Stomach smooth muscle (tissue), 2 donors: ENCODE data around the gene ZNF689.
"Not testable (repeated sequence)": the region's sequence is repeated elsewhere in the genome, so short reads cannot be mapped to it uniquely, and the experiment has no call there.

Experiments used
- H3K27ac ChIP-seq: one replicate; pipeline ENCODE4 v1.7.0; 2013; ENCODE audit warnings: mild to moderate bottlenecking, low read length, inconsistent platforms
- H3K27me3 ChIP-seq, 2 donors: one replicate each; pipeline ENCODE4 v1.7.0; 2013; ENCODE audit warnings: low read length in 2 of 2; ENCODE audit not compliant: insufficient read depth in 2 of 2, control insufficient read depth in 1 of 2
- H3K36me3 ChIP-seq, 2 donors: one replicate each; pipeline ENCODE4 v1.7.0; 2013; ENCODE audit warnings: low read length in 2 of 2; ENCODE audit not compliant: control insufficient read depth in 2 of 2, insufficient read depth in 2 of 2
- H3K4me1 ChIP-seq: one replicate; pipeline ENCODE4 v1.7.0; 2013; ENCODE audit warnings: low read length; ENCODE audit not compliant: control insufficient read depth, insufficient read depth
- H3K4me3 ChIP-seq, 2 donors: one replicate each; pipeline ENCODE4 v1.7.0; 2013; ENCODE audit warnings: low read length in 2 of 2
- H3K9ac ChIP-seq, 2 donors: one replicate each; pipeline ENCODE4 v1.7.0; 2013; ENCODE audit warnings: low read length in 2 of 2, mild to moderate bottlenecking in 1 of 2
- H3K9me3 ChIP-seq, 2 donors: one replicate each; pipeline ENCODE4 v1.7.0; 2013; ENCODE audit warnings: low read length in 2 of 2; ENCODE audit not compliant: control insufficient read depth in 2 of 2
- donor health status: healthy.
- donor health status: Pancreatic carcinoma.

ZNF689 gene

GRCh38 chr16:30592871-30593270 lies 17.3 kb downstream of the ZNF689 start:
- Histone ChIP-seq H3K4me1 (no peaks in the 10 kb centered on the region), H3K27me3 (no peaks in the 10 kb centered on the region), H3K9me3 (no peaks in the 10 kb centered on the region), H3K4me3 (no peak overlapping the region), H3K9ac (no peak overlapping the region), H3K36me3 (no peaks in the 10 kb centered on the region), H3K27ac (no peak overlapping the region)

- not testable (repeated sequence) for H3K9ac ChIP-seq, H3K27me3 ChIP-seq, H3K4me3 ChIP-seq, H3K4me1 ChIP-seq, H3K9me3 ChIP-seq, H3K36me3 ChIP-seq, H3K27ac ChIP-seq
Observed at GRCh38 chr16:30590869-30591268, 19.3 kb downstream of the ZNF689 start.

- not testable (repeated sequence) for H3K9me3 ChIP-seq, H3K4me3 ChIP-seq, H3K36me3 ChIP-seq, H3K9ac ChIP-seq, H3K27ac ChIP-seq, H3K27me3 ChIP-seq, H3K4me1 ChIP-seq
Observed at GRCh38 chr16:30589582-30589981, 20.6 kb downstream of the ZNF689 start.

- Histone ChIP-seq H3K4me1 (peaks cover 11% of the 10 kb centered on the region), H3K9me3 (no peaks in the 10 kb centered on the region), H3K9ac (no peak overlapping the region), H3K27me3 (no peaks in the 10 kb centered on the region), H3K27ac (no peak overlapping the region), H3K4me3 (no peak overlapping the region), H3K36me3 (no peaks in the 10 kb centered on the region)
Observed at GRCh38 chr16:30588651-30589050, 21.5 kb downstream of the ZNF689 start.

GRCh38 chr16:30585400-30586191 lies 24.6 kb downstream of the ZNF689 start, which contains the start of gene ZNF785:
TSS of gene ZNF785 (minus strand) at chr16:30585697. CDS start at chr16:30585611, 86 bp downstream.
- Histone ChIP-seq H3K4me1 (peaks cover 13% of the 10 kb centered on the region), H3K36me3 (peaks cover 14% of the 10 kb centered on the region in 2 donors), H3K4me3 (peak within 1 kb of the TSS; percentile 59 to 89), H3K27ac (peak within 1 kb of the TSS; percentile 86), H3K9ac (peak within 1 kb of the TSS; percentile 92), H3K9me3 (no peaks in the 10 kb centered on the region), H3K27me3 (no peaks in the 10 kb centered on the region)

GRCh38 chr16:30585022-30585399 lies 25.2 kb downstream of the ZNF689 start:
- H3K4me3 ChIP-seq, result peak overlapping the region; percentile 59 to 89
- H3K27ac ChIP-seq, result peak overlapping the region; percentile 86
- peaks cover 13% of the 10 kb centered on the region for H3K4me1 ChIP-seq
- no peaks in the 10 kb centered on the region for H3K9me3 ChIP-seq
- H3K36me3 ChIP-seq, result peaks cover 14% of the 10 kb centered on the region in 2 donors
- H3K9ac ChIP-seq, result peak overlapping the region; percentile 92
- H3K27me3 ChIP-seq, result no peaks in the 10 kb centered on the region

- H3K4me1 ChIP-seq, result peaks cover 13% of the 10 kb centered on the region
Observed at GRCh38 chr16:30582611-30583340, 27.4 kb downstream of the ZNF689 start.

GRCh38 chr16:30581457-30581856 lies 28.7 kb downstream of the ZNF689 start:
- H3K4me3 ChIP-seq, result no peak overlapping the region
- peaks cover 13% of the 10 kb centered on the region for H3K4me1 ChIP-seq
- H3K9ac ChIP-seq, result no peak overlapping the region
- H3K27me3 ChIP-seq, result no peaks in the 10 kb centered on the region
- peaks cover 18 to 20% of the 10 kb centered on the region in 2 donors for H3K36me3 ChIP-seq
- H3K9me3 ChIP-seq, result no peaks in the 10 kb centered on the region
- no peak overlapping the region for H3K27ac ChIP-seq

More at GRCh38 chr16:30582611-30583340, 27.4 kb downstream of the ZNF689 start:
- Histone ChIP-seq H3K9me3 (no peaks in the 10 kb centered on the region), H3K4me3 (no peak overlapping the region), H3K27ac (no peak overlapping the region), H3K9ac (no peak overlapping the region), H3K27me3 (no peaks in the 10 kb centered on the region), H3K36me3 (peaks cover 18 to 20% of the 10 kb centered on the region in 2 donors)

- no peaks in the 10 kb centered on the region for H3K27me3 ChIP-seq
- peaks cover 19% of the 10 kb centered on the region for H3K4me1 ChIP-seq
- no peak overlapping the region for H3K27ac ChIP-seq
- no peak overlapping the region for H3K4me3 ChIP-seq
- no peak overlapping the region for H3K9ac ChIP-seq
- no peaks in the 10 kb centered on the region for H3K9me3 ChIP-seq
- H3K36me3 ChIP-seq, result peaks cover 4 to 6% of the 10 kb centered on the region in 2 donors
Observed at GRCh38 chr16:30574678-30575077, 35.5 kb downstream of the ZNF689 start.

- Histone ChIP-seq H3K9me3 (no peaks in the 10 kb centered on the region), H3K27ac (peak within 1 kb of the TSS; percentile 94), H3K4me1 (peaks cover 19% of the 10 kb centered on the region), H3K27me3 (no peaks in the 10 kb centered on the region), H3K9ac (peak within 1 kb of the TSS; percentile 90 to 96), H3K4me3 (peak within 1 kb of the TSS; percentile 86 to 91), H3K36me3 (peaks cover 0 to 3% of the 10 kb centered on the region in 2 donors)
Observed at GRCh38 chr16:30571445-30572322, 38.5 kb downstream of the ZNF689 start, which contains the start of gene ZNF688. TSS of gene ZNF688 (minus strand) at chr16:30571714. CDS start at chr16:30571629, 85 bp downstream.
